NK-92 treated with Interleukin-12 subunit alpha and Interleukin-12 subunit beta, amount 100 ng/mL, for 24 hours (cell line): ENCODE results near the gene ZNF853.
"Not testable (repeated sequence)": the region's sequence is repeated elsewhere in the genome, so short reads cannot be mapped to it uniquely, and the experiment has no call there.

Experiments
- DNase-seq: peaks from one replicate; lab custom pipeline; 2025; lab: John Stamatoyannopoulos, UW

Gene ZNF853

GRCh38 chr7:6614953-6615722 is at the start of gene ZNF853:
ZNF853 (plus strand) TSS chr7:6615610; CDS start chr7:6616175, 565 bp downstream.
- no peak for DNase-seq

GRCh38 chr7:6565655-6566054 is 49.8 kb upstream of the ZNF853 start:
- no peak for DNase-seq

- no peak for DNase-seq
Measured at GRCh38 chr7:6567886-6568285, 47.5 kb upstream of the ZNF853 start.

- DNase-seq = no peak
Measured at GRCh38 chr7:6571160-6571779, 44.1 kb upstream of the ZNF853 start.

- no peak for DNase-seq
Measured at GRCh38 chr7:6575281-6576023, 40.0 kb upstream of the ZNF853 start.

- no peak for DNase-seq
Measured at GRCh38 chr7:6576024-6576866, 39.2 kb upstream of the ZNF853 start.

- not testable (repeated sequence) for DNase-seq
Measured at GRCh38 chr7:6576867-6577368, 38.5 kb upstream of the ZNF853 start.

GRCh38 chr7:6577369-6578113 is 37.9 kb upstream of the ZNF853 start, which contains the start of gene ZDHHC4:
ZDHHC4 (plus strand) TSS chr7:6577454; CDS start chr7:6580562, 3,108 bp downstream.
- DNase-seq = peak; percentile 73

GRCh38 chr7:6578114-6579084 is 37.0 kb upstream of the ZNF853 start:
- no peak for DNase-seq

- DNase-seq = no peak
Measured at GRCh38 chr7:6579446-6579845, 36.0 kb upstream of the ZNF853 start.

GRCh38 chr7:6585746-6586432 is 29.5 kb upstream of the ZNF853 start:
- DNase-seq = not testable (repeated sequence)

- no peak for DNase-seq
Measured at GRCh38 chr7:6588566-6588965, 26.8 kb upstream of the ZNF853 start.

- no peak for DNase-seq
Measured at GRCh38 chr7:6589151-6589828, 26.1 kb upstream of the ZNF853 start.

GRCh38 chr7:6589829-6590644 is 25.4 kb upstream of the ZNF853 start, which contains the start of gene INTS15:
INTS15 (plus strand) TSS chr7:6590021; CDS start chr7:6590284, 263 bp downstream.
- DNase-seq = peak; percentile 60

- DNase-seq = no peak
Measured at GRCh38 chr7:6590645-6591110, 24.7 kb upstream of the ZNF853 start.

- no peak for DNase-seq
Measured at GRCh38 chr7:6600093-6600492, 15.3 kb upstream of the ZNF853 start.

GRCh38 chr7:6604458-6604857 is 11.0 kb upstream of the ZNF853 start:
- no peak for DNase-seq
